ENCODE measurements around the gene NPAS3. TPM values are rescaled to one million over a fixed set of nuclear protein-coding genes. Genes with fewer than 3 reads are reported as not detected.

Gene NPAS3
- total RNA-seq, 1 donor from 2014 or later = 22.0 TPM

- no peak for FAIRE-seq
Observed at GRCh38 chr14:33563191-33563900, 624.7 kb downstream of the NPAS3 start.

GRCh38 chr14:33563901-33564197, 625.2 kb downstream of the NPAS3 start:
- no peak for FAIRE-seq

More at GRCh38 chr14:33563191-33563900, 624.7 kb downstream of the NPAS3 start:
- DNase-seq (ENCODE audit: low spot score in 2 of 2) = no peak

GRCh38 chr14:33564774-33565630, 626.3 kb downstream of the NPAS3 start:
- DNase-seq (ENCODE audit: low spot score in 2 of 2) (no peak), FAIRE-seq (no peak)

More at GRCh38 chr14:33563901-33564197, 625.2 kb downstream of the NPAS3 start:
- DNase-seq (ENCODE audit: low spot score in 2 of 2) = no peak

GRCh38 chr14:33566082-33566481, 627.4 kb downstream of the NPAS3 start:
- DNase-seq (ENCODE audit: low spot score in 2 of 2) (no peak), FAIRE-seq (no peak)

- FAIRE-seq = no peak
Observed at GRCh38 chr14:33567023-33567728, 628.5 kb downstream of the NPAS3 start.

GRCh38 chr14:33567731-33568130, 629.1 kb downstream of the NPAS3 start:
- no peak for FAIRE-seq
- no peak for DNase-seq (ENCODE audit: low spot score in 2 of 2)

More at GRCh38 chr14:33567023-33567728, 628.5 kb downstream of the NPAS3 start:
- DNase-seq (ENCODE audit: low spot score in 2 of 2) = no peak

- DNase-seq (ENCODE audit: low spot score in 2 of 2) (no peak), FAIRE-seq (no peak)
Observed at GRCh38 chr14:33568935-33569579, 630.4 kb downstream of the NPAS3 start.

GRCh38 chr14:33569821-33570687, 631.4 kb downstream of the NPAS3 start:
- DNase-seq (ENCODE audit: low spot score in 2 of 2) = no peak

GRCh38 chr14:33570694-33571310, 632.1 kb downstream of the NPAS3 start:
- FAIRE-seq (no peak), DNase-seq (ENCODE audit: low spot score in 2 of 2) (no peak)

More at GRCh38 chr14:33569821-33570687, 631.4 kb downstream of the NPAS3 start:
- FAIRE-seq = no peak

GRCh38 chr14:33573301-33573880, 634.7 kb downstream of the NPAS3 start:
- DNase-seq (ENCODE audit: low spot score in 2 of 2) (no peak), FAIRE-seq (no peak)

- FAIRE-seq = no peak
- DNase-seq (ENCODE audit: low spot score in 2 of 2) = no peak
Observed at GRCh38 chr14:33576014-33576413, 637.3 kb downstream of the NPAS3 start.

- FAIRE-seq (no peak), DNase-seq (ENCODE audit: low spot score in 2 of 2) (no peak)
Observed at GRCh38 chr14:33578461-33579216, 640.0 kb downstream of the NPAS3 start.

GRCh38 chr14:33580231-33580749, 641.6 kb downstream of the NPAS3 start:
- no peak for FAIRE-seq

GRCh38 chr14:33580841-33581240, 642.2 kb downstream of the NPAS3 start:
- DNase-seq (ENCODE audit: low spot score in 2 of 2) (no peak), FAIRE-seq (no peak)

More at GRCh38 chr14:33580231-33580749, 641.6 kb downstream of the NPAS3 start:
- DNase-seq (ENCODE audit: low spot score in 2 of 2) = no peak

GRCh38 chr14:33584697-33585096, 646.0 kb downstream of the NPAS3 start:
- DNase-seq (ENCODE audit: low spot score in 2 of 2) (no peak), FAIRE-seq (no peak)

GRCh38 chr14:33586806-33587205, 648.1 kb downstream of the NPAS3 start:
- FAIRE-seq (no peak), DNase-seq (ENCODE audit: low spot score in 2 of 2) (no peak)

GRCh38 chr14:33587791-33588190, 649.1 kb downstream of the NPAS3 start:
- no peak for DNase-seq (ENCODE audit: low spot score in 2 of 2)
- FAIRE-seq = no peak

GRCh38 chr14:33588771-33589170, 650.1 kb downstream of the NPAS3 start:
- FAIRE-seq (no peak), DNase-seq (ENCODE audit: low spot score in 2 of 2) (no peak)

Data from frontal cortex (tissue), 4 donors.